Activated CD4-positive, alpha-beta T cell treated with anti-CD3 and anti-CD28 coated beads, Interleukin-2, amount 50 U/mL, for 4 hours (primary cell): Measurements from ENCODE around the gene RAB11FIP4.

Experiments
- DNase-seq, 2 experiments: peaks; one replicate each; pipeline ENCODE4 v3.0.0-alpha.2; 2020

The RAB11FIP4 gene

GRCh38 chr17:31488264-31488981, 96.9 kb downstream of the RAB11FIP4 start:
- DNase-seq, result no peak

- no peak for DNase-seq
These were observed 97.5 kb downstream of the RAB11FIP4 start for GRCh38 chr17:31488982-31489294.

GRCh38 chr17:31489295-31490018, 98.0 kb downstream of the RAB11FIP4 start:
- DNase-seq, result no peak

GRCh38 chr17:31490019-31490650, 98.7 kb downstream of the RAB11FIP4 start:
- DNase-seq, result no peak

GRCh38 chr17:31490671-31491375, 99.3 kb downstream of the RAB11FIP4 start:
- DNase-seq, result no peak

- no peak for DNase-seq
These were observed 100.1 kb downstream of the RAB11FIP4 start for GRCh38 chr17:31491376-31492131.

- DNase-seq, result no peak
These were observed 100.7 kb downstream of the RAB11FIP4 start for GRCh38 chr17:31492206-31492605.

- peak; percentile 81 to 84 for DNase-seq
These were observed 101.6 kb downstream of the RAB11FIP4 start for GRCh38 chr17:31492880-31493655.

GRCh38 chr17:31493656-31494155, 102.2 kb downstream of the RAB11FIP4 start:
- no peak for DNase-seq

- peak; percentile 50 to 59 for DNase-seq
These were observed 103.0 kb downstream of the RAB11FIP4 start for GRCh38 chr17:31494259-31495021.

- no peak for DNase-seq
These were observed 103.8 kb downstream of the RAB11FIP4 start for GRCh38 chr17:31495022-31495885.

GRCh38 chr17:31496097-31496496, 104.6 kb downstream of the RAB11FIP4 start:
- DNase-seq, result no peak

- no peak for DNase-seq
These were observed 105.1 kb downstream of the RAB11FIP4 start for GRCh38 chr17:31496601-31497000.

- DNase-seq, result no peak
These were observed 106.0 kb downstream of the RAB11FIP4 start for GRCh38 chr17:31497431-31497830.

- no peak for DNase-seq
These were observed 106.7 kb downstream of the RAB11FIP4 start for GRCh38 chr17:31497994-31498826.

- DNase-seq, result no peak
These were observed 108.5 kb downstream of the RAB11FIP4 start for GRCh38 chr17:31499771-31500554.

- DNase-seq, result no peak
These were observed 115.0 kb downstream of the RAB11FIP4 start for GRCh38 chr17:31506517-31506916.
